Activated CD4-positive, alpha-beta T cell treated with anti-CD3 and anti-CD28 coated beads for 1 hour (primary cell): ENCODE measurements around the gene CREB3L4.
"Not testable (repeated sequence)": the region's sequence is repeated elsewhere in the genome, so short reads cannot be mapped to it uniquely, and the experiment has no call there.

Experiments used
- DNase-seq: peaks from one replicate; pipeline ENCODE4 v3.0.0-alpha.2; 2020

Gene CREB3L4

DNA sequence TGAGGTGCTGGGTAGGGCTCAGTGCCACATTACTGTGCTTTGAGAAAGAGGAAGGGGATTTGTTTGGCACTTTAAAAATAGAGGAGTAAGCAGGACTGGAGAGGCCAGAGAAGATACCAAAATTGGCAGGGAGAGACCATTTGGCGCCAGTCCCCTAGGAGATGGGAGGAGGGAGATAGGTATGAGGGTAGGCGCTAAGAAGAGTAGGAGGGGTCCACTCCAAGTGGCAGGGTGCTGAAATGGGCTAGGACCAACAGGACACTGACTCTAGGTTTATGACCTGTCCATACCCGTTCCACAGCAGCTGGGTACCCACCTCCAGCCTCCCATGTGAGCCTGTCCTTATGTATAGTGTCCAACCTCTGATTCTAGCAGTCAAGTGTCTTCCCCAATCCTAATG is 8.2 kb upstream of the CREB3L4 start:
- DNase-seq: no peak

- no peak for DNase-seq
Observed at GRCh38 chr1:153960206-153960605, 7.5 kb upstream of the CREB3L4 start.

DNA sequence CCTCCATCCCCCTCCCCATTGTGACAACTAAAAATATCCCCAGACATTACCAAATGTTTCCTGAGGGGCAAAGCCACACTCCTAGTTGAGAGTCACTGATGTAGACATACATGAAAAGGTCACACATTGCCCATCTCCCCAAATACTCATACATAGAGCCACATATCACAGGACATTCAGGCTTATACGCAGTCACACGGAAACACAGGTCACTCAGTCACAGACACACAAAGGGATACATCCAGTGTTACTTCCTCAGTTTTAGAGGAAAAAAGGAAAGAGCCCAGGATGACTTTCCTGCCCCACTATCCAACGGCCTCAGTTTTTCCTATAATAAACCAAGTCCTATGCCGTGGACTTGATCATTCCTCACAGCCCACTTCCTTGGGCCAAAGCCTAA is 6.3 kb upstream of the CREB3L4 start:
- DNase-seq: no peak

DNA sequence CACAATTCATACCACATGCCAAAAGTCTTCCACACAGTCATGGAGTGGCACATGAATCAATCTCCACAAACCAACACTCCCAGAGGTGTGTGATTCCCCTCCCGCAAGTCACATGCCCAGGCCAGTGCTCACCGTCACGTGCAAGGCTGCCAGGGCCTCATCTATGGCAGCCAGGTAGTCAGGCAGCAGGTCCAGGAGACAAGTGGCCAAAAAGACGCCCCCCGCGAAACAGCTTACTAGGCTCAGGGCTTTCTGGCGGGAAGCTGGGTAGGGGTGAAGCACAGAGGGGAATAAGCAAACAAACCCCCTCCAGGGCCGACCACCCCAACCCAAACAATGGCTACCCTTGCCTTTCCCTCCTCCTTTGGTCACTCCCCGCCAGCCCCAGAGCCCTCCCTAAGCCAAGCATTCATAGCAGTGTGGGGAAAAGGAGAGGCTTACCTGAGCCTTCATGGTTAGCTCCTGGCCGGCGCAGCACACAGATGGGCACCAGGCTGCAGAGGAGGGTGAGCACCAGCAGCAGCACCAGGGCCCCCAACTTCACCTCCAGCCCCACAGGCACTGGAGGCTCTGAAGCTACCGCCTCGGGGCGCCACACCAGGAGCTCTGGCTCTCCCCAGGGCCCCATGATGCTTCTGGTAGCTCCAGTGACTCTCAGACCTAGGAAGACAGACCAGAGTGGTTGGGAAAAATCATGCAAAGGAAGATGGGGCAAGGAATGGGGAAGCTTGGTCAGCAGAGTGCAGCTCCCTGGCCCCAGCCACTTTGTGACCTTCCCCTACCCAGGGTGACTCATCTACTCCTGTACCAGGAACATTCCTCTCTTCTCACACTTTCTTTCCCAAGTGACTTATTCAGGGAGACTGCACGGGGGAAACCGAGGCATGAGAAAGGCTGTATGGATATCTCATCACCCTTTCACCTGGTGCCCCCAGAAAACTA is 5.3 kb upstream of the CREB3L4 start:
- DNase-seq: no peak

DNA sequence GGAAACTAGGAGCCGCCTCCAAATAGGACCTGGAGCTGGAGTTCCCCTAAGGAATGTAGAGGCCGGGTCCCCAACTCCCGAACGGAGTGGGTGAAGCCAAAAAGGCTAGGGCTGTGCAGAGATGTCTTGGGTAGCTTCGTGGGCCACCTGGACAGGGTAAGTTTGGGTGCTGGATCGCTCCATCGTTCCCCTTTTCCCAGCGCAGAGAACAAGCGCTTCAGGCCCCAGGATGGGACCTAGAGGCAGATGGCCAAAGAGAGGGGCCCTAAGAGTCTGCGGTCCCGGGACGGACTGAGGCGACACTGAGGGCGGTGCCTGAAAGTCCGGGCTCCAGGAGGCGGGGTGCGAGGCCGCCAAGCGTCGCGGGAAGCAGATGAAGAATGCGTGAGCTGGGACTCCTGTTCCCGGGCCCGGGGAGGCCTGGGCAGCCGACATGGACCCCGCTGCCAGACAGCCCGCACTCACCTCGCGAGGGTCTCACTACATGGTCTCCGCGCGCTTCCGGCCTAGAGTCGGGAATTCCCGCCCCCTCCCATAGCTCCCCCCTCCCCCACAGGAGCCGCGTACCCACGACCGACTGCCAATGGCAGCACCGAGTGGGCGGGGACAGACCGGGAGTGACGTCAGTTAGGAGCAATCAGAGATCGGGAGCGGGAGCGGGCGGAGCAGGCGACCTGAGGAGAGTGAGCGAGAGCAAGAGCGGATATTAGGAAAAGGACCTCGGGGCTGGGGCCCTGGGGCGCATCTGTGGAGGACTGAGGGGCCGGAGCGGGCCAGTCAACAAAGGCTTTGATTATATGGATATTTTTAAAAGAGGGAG is 4.5 kb upstream of the CREB3L4 start, which contains the start of gene SLC39A1:
Gene SLC39A1, minus strand, starts transcription at position 508 of the 820 bp plus-strand sequence. CDS start 822 bp downstream, outside the sequence.
- peak; percentile 86 for DNase-seq

- DNase-seq: no peak
Observed at GRCh38 chr1:153963850-153964331, 3.8 kb upstream of the CREB3L4 start.

DNA sequence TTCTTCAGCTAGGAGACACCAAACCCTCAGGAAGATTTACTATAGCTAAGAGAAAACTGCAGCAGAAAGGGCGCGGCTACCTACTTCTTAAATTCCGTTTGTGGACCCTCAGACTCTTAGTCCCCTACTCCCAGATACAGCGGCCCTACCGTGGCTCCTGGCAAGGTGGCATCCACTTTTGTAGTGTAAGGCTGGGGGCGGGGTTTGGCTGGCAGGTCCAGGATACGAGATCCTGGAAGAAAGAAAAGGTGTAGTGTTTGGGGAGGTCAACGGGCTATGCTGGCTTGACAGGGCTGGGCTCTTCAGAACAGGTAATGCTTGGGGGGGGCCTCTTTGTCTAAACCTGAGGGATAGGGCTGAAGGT is 280 bp downstream of the CREB3L4 start:
- no peak for DNase-seq

DNA sequence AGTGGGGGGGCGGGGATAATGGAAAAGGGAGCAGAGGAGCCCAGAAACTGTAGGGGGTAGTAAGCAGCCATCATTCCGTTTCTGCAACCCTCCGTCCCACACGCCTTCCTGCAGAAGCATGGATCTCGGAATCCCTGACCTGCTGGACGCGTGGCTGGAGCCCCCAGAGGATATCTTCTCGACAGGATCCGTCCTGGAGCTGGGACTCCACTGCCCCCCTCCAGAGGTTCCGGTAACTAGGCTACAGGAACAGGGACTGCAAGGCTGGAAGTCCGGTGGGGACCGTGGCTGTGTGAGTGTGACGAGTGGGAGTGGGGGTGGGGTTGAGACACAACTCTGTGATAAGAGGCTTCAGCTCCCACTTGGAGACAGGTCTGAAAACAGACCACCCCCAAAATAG is 706 bp downstream of the CREB3L4 start:
- DNase-seq: no peak

DNA sequence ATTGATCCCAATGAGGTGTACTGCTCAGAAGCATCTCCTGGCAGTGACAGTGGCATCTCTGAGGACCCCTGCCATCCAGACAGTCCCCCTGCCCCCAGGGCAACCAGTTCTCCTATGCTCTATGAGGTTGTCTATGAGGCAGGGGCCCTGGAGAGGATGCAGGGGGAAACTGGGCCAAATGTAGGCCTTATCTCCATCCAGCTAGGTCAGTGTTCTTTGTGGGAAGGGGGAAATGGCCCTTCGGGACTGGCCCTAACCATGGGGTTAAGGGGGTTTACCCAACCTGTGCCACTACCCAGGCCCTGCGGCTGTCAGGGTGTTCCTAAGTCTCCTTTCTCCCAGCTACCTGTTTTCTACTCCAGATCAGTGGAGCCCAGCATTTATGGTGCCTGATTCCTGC is 1.3 kb downstream of the CREB3L4 start:
- no peak for DNase-seq

DNA sequence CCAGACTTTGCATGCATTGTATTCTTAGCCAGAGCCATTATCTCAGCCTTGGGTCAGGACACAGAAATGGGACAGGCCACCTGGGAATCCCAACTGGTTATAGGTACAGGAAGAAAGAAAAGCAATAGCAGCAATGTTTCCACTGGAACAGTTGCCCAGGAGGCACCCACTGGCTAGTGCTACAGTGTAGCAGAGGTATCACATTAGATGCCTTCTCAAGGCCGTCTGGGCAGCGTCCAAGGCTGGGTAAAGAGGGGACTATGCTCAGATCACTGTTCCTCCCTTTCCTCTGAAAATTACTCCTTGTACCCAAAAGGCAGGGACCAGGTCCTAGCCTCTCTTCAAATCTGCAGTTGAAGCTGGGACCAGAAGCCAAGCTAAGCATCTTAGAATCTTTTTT is 2.6 kb downstream of the CREB3L4 start:
- DNase-seq: no peak

- no peak for DNase-seq
Observed at GRCh38 chr1:153973071-153973470, 5.4 kb downstream of the CREB3L4 start.

- DNase-seq: no peak
Observed at GRCh38 chr1:153973525-153973924, 5.8 kb downstream of the CREB3L4 start.

GRCh38 chr1:153976819-153977249 is 9.1 kb downstream of the CREB3L4 start:
- no peak for DNase-seq

DNA sequence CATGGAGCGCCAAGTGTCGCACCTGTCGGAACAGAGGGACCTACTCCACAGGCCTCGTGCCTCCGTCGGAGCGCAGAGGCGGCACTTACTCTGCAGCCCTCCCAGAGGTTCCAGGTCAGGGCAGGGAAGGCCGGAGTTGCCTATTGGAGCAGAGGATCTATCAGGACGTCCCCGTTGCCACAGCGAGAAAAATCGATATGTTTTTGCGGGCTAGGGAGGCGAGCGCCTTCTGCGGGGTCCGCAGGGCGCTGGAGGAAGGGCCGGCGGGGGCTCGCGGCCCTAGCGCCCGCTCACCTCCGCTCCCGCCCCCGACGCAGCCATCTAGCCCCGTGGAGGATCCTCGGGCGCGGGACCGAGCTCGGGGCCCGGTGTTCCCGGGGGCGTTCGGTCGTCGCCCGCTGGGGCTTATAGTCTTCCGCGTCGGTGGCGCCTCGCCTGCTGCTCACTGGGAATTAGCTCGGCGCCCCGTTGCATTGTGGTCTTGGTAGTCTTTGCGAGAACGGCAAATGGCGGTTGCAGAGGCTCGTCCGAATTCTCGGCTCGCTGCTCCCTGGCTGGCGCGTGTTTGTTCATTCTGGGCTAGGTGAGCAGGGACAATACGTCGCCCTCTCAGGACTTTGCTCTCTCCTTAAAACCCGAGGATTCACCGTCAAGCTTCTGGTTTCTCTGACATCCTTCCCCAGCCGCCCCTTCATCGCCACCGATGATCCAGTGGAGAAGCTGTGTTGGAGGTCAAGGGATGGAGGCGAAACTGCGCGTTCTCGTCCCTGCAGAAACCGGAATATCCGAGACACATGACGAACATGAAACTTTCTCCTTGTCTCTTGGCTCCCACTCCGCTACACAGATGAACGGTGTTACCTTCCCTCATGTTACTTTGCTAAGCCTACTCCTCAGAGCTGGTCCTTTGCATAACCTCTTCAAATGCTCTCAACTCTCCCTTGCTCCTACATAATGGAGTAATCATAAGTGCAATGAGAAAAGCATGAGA is 9.8 kb downstream of the CREB3L4 start, which contains the start of gene JTB:
Gene JTB, minus strand, starts transcription at position 425 of the 991 bp plus-strand sequence. Its CDS starts 422 bp downstream, at position 3.
- DNase-seq: peak; percentile 74

DNA sequence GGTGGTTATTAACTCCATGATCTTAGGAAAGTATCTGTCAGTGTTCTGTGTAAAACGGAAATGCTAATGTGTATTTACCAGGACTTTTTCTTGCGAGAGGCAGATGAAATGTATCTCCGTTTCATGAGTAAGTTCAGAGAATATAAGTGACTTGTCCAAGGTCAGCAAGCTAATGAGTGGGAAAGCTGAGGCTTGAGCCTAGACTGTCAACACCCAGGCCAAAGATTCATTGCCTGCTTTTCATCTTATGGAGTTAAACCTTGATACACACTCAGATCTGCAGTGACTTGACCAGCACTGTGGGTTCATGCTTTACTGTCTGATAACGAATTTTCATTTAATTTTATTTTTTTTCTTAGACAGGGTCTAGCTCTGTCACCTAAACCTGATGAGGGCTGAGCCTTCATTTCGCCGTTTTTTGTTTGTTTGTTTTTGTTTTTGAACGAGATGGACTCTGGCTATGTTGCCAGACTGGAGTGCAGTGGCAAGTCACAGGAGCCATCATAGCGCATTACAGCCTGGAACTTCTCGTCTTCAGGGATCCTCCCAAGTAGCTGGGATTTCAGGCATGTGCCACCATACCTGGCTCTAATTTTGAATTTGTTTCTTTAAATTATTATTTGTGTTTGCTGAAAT is 10.7 kb downstream of the CREB3L4 start:
- DNase-seq: no peak

- not testable (repeated sequence) for DNase-seq
Observed at GRCh38 chr1:153979091-153979490, 11.4 kb downstream of the CREB3L4 start.

DNA sequence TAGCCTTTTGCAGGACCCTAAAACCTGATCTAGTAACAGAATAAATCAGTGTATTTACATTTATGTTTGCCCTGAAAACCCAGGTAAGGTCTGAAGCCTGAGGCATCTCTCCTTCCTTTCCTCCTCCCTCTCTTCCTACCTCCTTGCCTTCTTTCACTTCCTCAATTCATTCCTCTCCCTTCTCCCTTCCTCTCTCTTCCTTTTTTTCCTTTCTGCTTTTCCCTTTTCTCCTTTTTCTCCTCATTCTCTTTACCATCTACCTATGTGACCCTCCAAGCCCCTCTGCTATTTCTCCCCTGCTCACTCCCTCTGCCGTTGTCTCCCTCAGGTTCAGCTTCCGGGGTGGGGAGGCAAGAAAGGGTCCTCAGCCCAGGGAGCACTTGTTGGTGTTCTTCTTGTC is 14.0 kb downstream of the CREB3L4 start:
- not testable (repeated sequence) for DNase-seq

GRCh38 chr1:153984123-153984894 is 16.6 kb downstream of the CREB3L4 start:
- no peak for DNase-seq

DNA sequence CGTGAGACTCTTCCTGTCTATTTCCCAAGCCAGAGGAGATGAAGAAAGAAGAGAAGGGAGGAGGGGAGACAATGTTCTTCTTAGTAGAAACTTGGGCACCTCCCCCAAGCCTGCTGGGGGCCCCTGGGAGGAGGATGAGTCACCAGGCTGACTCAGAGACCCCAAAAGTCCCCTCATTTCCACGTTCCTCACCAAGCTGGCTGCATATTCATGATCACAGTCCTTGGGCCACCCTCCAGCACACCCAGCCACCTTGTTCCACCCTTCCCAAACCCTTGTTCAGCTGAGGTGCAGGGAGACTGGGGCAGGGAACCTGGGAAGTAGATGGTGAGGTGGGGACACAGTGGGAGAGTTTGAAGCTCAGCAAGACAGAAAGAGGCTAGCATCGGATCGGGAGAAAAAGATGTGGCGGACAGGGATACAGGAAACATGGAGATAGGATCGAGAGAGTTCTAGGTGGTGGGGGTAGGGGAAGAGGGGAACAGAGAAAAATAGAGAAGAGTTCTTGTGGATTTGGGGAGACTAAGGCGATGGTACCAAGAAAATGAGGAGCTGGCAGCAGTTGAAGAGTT is 17.7 kb downstream of the CREB3L4 start:
- DNase-seq: no peak
